GM19397 (cell line): ENCODE results near the gene PARVG.
"Not testable (repeated sequence)": the region's sequence is repeated elsewhere in the genome, so short reads cannot be mapped to it uniquely, and the experiment has no call there.

Experiments
- ATAC-seq: cut with Tn5 transposase; IDR thresholded peaks from one replicate; pipeline ENCODE4 v1.9.1; 2021; ENCODE audit warnings: mild to moderate bottlenecking, moderate library complexity; ENCODE audit not compliant: unreplicated experiment

PARVG gene

DNA sequence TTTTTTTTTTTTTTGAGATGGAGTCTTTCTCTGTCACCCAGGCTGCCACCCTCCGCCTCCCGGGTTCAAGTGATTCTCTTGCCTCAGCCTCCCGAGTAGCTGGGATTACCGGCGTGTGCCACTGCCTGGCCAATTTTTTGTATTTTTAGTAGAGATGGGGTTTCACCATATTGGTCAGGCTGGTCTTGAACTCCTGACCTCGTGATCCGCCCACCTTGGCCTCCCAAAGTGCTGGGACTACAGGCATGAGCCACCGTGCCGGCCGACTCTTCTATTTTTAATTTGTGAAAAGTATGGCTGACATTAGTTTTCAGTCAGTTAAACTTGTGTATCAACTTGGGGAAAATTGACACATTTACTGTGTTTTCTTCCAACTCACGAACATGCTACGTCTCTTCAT lies 53.6 kb downstream of the PARVG start:
- ATAC-seq, result not testable (repeated sequence)

DNA sequence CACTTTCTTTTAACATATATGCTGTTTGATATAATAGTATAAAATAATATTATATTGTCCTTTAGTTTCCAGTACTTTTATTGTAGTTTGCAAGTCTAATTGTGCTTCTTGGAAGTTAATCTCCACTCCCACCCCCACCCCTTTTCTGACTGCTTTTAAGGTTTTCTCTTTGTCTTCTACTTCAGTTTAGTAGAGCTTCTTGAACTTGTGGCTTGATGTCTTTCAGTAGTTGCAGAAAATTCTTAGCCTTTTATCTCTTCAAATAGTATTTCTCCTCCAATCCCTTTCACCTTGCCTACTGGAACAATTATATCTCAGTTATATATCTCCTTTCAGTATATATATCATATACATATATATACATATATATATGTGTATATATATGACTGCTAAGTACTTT lies 56.6 kb downstream of the PARVG start:
- ATAC-seq, result no peak

DNA sequence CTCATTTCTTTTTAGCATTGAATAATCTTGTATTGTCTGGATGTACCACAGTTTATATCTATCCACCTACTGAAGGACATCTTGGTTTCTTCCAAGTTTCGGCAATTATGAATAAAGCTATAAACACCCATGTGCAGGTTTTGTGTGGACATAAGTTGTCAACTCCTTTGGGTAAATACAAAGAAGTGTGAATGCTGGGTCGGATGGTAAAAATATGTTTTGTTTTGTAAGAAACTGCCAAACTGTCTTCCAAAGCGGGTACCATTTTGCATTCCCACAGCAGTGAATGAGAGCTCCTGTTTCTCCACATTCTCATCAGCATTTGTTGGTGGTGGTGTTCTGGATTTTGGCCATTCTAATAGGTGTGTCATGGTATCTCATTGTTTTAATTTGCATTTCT lies 60.4 kb downstream of the PARVG start:
- not testable (repeated sequence) for ATAC-seq

DNA sequence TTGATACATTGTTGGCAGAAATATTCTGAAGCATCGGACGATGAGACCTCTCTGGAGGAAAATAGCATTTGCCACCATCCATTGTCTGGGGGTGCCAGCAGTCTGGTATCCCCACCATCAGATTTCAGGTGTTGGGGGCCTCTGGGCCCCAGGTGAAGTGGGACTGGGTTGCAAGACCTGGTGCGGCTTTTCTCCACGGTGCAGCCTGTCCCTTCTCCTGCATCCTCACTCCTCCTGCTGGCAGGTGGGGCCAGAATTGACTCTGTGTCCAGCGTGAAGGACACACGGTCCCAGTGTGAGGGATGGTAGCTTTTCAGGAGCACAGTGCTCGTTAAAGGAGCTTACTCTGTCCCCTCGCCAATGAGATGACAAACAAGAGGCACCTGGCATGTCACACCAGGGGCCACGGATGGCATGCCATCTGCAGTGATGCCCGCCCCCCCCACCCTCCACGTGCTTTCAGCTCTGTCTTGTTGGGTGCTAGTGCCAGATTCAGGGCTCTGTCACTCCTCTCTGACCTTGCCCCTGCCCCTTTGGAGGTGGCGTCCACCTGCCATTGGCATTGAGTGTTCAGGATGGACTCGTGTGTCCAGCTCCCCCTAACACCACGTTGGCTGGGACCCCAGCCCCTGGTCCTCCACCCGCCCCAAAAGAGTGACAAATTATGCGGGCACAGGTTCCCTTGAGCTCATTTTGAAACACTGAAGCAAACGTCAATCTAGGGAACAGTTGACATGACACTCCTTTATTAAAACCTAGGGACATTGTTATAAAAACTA lies 62.4 kb downstream of the PARVG start:
- ATAC-seq, result no peak

DNA sequence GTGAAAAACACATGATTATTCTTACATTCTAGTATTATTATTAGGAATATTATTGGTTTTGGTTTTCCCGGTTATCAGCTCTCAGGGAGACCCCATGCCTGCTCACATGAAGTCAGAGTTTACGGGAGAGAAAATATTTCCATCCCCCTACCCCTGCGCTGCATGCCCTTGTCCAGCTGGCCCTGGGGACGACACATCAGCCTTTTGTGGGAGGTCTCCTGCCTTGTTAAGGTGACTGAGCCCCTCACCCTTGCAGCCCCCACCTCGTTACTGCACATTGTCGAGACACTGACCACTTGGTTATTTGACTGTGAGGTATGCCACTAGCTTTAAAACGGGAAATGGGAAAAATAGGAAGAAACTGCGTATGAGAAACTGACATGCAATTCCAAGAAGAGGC lies 63.0 kb downstream of the PARVG start:
- no peak for ATAC-seq

DNA sequence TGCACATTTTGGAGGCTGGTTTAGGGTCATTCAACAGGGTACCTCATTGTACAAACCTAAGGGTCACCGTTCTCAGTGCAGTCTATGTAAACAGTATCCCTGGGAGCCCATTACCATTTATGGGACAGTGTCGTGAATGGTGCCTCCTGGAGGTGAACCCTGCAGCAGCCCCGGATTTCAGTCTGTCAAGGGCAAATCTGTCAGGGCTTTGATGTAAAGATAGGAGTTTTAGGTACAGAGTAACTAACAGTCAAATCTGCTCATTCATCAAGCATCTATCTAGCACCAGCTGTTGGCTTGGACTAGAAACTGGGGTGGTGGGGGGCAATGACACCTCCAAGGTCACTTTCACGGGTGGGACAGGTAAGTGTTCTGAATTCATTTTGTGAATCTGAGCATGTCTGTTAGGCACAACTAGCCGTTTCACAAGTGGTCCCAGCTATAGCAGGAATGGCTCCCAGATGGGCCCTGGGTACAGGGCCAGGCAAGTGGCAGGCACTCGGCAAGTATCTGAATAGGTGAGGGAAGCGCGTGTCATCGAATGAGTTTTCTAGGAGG lies 63.6 kb downstream of the PARVG start:
- ATAC-seq, result no peak

DNA sequence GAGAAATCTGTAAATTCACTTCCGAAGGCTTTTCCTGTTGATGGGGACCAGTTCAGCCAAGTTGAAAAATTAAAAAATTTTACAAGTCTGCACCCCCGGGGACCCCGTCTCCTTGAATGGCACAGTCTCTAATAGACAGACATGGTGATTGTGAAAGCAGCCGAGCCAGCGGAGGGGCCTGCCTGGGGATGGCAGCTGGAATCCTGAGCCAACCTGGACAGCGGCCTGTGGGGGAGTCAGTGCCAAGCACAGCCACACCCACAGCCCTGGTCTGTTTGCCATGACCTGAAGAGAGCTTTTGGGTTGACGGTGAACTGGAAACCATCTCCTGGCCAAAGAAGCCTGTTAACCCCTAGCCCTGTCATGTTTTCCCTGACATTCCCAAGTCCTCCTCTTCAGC lies 64.7 kb downstream of the PARVG start:
- no peak for ATAC-seq

DNA sequence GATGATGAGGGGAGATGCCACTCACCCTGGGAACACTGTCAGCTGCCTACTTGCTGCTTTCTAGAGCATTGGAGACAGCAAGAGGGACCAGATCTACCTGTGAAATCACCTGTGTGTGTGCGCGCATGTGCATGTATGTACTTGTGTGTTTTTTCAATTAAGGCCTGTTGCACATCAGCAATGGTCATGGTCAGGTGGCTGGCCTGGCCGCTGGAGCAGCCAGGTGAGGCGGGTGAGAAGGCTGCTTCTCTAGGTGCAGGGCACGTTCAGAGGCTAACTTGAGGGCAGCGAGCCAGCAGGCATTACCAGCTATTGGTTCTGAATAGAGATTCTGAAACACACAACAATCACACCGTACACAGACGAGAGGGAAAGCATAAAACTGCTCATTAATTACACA lies 65.1 kb downstream of the PARVG start:
- ATAC-seq, result no peak

DNA sequence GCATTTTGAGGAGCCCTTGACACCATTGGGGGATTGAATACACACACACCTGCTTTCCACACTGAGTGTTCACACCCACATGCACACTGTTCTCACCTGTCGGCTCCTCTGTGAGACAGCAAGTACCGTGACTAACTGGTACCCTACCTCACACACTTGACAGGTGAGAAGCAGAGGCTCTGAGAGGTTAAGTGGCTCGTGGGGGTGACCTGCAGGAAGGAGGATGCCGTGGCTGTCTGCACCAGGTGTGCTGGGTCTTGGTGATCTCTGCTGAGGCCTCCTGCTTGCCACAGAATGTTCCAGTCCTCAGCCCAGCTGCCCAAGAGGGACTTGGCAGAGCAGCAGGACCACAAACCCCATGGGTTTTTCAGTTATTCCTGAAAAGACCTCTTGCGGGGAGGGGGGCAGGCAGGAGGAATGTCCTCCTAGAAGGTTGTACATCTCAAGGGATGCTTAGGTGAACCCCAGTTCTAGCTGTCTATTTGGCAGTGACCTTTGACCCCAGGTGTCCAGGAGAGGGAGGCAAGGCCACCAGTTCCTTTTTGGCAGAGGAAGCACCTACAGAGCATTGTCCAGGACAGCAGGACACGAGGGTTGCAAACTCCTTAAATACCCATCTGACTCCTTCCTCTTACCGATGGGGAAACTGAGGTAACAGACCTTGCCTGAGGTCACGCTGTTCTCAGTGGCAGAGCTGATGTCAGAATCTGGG lies 66.0 kb downstream of the PARVG start:
- ATAC-seq, result no peak

DNA sequence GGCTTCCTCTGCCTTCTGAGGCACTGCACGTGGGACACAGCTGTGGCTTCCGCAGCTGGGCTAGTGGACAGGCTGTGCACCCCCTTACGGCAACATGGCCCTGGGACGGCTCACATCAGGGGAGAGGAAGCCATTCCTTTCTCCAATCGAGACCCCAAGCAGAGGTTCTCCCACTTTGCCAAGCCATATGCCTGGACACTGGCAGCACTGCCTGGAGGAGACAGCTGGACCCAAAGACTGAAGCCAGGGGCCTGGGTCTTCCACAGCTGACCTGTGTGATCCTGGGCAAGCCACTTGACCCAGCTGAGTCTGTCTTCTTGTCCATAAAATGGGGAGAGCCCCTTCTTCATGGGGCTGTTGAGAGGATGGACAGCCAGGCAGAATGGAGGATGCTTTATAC lies 66.6 kb downstream of the PARVG start:
- ATAC-seq, result no peak

DNA sequence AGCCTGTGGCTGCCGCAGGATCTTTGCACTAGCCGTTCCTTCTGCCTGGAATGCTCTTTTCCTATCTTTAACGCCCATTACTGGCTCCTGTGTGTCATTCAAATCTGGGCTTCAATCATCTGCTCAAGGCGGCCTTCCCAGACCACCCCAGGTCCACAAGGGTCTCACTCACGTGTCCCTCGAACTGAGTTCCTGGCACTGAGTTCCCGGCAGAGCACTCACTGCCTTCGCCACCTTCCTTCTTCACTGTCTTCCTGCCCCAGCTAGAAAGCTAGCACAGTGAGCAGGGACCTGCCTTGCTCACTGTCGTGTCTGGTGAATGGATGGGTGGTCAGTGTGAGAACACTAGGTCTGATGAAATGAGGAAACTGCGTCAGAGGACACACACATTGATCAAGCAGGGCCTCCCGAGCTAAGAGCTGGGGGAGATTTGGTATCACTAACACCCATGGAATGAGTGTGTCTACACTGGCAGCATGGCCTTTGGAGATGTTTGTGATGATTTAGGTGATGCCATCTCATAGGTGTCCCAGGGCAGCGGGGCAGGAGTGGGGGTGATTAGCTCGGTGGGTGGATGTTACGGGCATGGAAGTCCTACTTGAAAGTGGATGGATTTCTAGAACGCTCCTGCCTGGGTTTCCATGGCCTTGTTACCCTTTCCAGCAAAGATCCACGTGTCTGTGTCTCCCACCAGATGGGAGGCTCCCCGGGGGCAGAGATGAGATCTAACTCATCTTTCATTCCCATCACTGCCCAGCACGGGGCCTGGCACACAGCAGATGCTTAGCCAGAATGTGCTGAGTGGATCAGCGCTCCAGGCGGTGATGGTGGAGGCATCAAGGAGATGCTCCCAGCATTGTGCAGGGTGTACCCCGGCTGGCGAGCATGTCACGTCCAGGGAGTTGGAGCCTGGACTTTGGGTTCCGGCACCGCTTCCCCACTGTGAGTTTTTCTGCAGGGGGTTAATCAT lies 67.5 kb downstream of the PARVG start:
- no peak for ATAC-seq

DNA sequence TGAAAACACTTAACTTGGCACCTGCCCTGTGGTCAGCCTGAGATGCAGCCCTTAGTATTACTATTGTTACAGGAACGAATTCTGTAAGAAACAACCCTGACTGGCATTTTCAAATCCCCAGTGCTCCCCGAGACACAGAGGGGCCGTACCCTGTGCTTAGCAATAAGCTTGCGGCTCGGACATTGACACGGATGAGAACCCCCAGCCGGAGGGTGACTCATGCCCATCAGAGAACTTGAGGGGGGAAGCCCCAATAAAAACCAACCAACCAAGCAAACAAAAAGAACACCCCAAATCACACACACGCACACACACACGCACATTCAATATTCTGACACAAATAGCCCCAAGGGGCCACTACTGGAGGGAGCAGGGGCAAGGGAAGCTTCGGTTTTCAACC lies 68.2 kb downstream of the PARVG start:
- no peak for ATAC-seq

DNA sequence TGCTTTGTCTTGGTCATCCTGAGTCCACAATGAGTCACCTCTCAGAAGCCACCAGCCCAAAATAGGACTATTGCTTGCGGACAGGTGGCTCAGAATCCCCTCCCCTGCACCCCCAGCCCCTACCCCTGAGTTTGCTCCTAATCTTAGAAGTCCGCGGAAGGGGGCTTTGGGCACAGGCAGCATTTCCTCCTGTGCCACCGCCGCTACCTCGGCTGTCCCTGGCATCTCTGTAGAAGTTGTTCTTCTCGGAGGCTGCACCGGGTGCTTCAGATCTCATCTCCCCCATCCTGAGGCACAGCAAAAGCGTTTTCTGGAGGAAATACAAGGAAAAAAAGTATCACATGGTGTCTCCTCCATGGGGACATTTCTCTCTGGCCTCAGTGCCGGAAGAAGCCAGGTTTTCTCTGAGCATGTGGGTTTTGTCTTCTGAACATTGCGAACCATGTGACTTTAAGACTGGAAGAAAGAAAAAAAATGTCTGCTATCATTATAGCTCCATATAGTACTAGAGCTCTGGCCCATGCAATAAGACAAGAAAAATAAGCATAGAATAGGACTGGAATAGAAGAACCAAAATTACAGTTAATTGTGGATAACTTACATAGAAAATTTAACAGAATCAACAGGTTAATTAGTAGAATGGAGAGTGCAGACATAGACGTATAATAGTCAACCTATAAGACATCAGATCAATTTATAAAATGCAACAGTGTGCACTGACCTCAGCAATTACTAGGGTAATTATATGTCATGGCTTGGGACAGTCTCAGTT lies 68.8 kb downstream of the PARVG start:
- no peak for ATAC-seq

DNA sequence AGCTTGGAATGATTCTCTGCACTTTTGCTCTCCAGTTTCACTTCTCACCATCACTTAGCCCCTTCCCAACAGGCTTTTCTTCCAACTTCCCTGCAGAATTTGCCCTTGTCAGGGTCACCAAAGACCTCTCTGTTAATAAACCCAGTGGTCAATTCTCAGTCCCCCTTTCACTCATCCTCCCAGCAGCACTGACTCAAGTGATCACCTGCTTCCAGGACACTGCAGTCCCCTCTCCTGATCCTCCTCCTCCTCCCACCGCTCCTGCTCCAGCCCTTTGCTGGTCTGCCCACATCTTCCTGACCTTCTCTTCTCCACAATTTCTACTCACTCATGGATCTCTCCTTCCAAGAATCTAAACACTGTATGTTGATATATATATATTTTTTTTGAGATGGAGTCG lies 74.1 kb downstream of the PARVG start:
- ATAC-seq, result no peak

DNA sequence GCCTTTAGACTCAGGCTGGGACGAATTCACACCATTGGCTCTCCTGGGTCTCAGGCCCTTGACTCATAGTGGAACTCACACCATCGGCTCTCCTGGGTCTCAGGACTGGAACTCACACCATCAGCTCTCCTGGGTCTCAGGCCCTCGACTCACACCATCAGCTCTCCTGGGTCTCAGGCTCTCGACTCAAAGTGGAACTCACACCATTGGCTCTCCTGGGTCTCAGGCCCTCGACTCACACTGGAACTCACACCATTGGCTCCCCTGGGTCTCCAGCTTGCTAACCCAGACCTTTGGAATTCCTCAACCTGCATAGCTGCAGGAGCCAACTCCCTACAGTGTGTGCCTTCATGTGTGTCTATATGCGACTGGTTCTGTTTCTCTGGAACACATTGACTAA lies 75.4 kb downstream of the PARVG start:
- ATAC-seq, result no peak

DNA sequence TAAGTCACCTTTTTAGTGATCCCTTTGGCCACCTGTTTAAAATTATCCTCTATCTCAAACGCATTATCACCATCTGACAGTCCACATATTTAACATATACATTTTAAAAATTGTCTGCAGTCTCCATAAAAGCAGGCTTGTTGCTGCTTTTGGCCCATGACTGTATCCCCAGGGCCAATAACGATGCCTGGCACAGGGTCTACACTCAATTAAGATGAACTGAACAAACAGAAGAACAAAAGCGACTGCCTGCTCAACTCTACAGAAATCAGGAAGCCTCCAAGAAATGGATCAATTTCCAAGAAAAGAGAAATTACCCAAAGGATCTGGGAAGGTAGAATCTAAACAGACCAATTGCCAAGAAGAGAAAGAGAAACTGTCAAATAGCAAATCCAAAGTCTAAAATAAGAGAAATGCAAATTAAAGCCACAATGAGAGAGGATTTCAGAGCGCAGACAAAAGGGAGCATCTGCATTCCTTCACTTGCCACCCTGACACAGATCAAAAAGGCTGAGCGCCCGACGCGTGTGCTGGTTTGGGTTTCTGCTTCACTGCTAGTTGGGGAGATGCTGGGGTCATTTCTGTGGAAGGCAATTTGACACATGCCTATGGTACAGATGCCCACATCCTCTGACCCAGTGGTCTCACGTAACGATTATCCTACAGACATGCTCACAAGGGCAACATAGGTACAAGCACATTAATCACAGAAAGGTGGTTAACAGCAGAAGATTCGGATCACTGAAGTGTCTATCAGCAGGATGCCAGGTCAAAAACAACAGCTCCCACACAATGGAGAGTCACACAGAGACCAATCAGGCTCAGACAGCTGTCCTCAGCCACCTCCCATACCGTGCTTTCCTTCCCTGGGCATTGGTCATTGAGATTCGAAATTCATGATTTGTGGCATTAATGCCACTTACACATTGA lies 76.1 kb downstream of the PARVG start:
- ATAC-seq, result no peak
